Measurements from ENCODE around the gene RTP4. TPM values are rescaled to one million over a fixed set of nuclear protein-coding genes. Genes with fewer than 3 reads are reported as not detected.

The RTP4 gene
- not detected for total RNA-seq

- no peak for FAIRE-seq
- peak; percentile 14 to 41 for DNase-seq (ENCODE audit: low spot score in 2 of 2)
Observed at GRCh38 chr3:187368251-187369088, at the start of gene RTP4. RTP4 (plus strand) TSS chr3:187368385; CDS start chr3:187368442, 57 bp downstream.

- FAIRE-seq (no peak), DNase-seq (ENCODE audit: low spot score in 2 of 2) (peak; percentile 17 to 46)
Observed at GRCh38 chr3:187318819-187319616, 49.2 kb upstream of the RTP4 start.

- DNase-seq (ENCODE audit: low spot score in 2 of 2) (peak; percentile 14 to 41), FAIRE-seq (no peak)
Observed at GRCh38 chr3:187319699-187320302, 48.4 kb upstream of the RTP4 start.

- FAIRE-seq (no peak), DNase-seq (ENCODE audit: low spot score in 2 of 2) (no peak)
Observed at GRCh38 chr3:187321766-187322165, 46.4 kb upstream of the RTP4 start.

GRCh38 chr3:187322291-187322690 lies 45.9 kb upstream of the RTP4 start:
- FAIRE-seq: no peak
- no peak for DNase-seq (ENCODE audit: low spot score in 2 of 2)

GRCh38 chr3:187323091-187323490 lies 45.1 kb upstream of the RTP4 start:
- no peak for FAIRE-seq

GRCh38 chr3:187325632-187326031 lies 42.6 kb upstream of the RTP4 start:
- DNase-seq (ENCODE audit: low spot score in 2 of 2) (no peak), FAIRE-seq (no peak)

More at GRCh38 chr3:187323091-187323490, 45.1 kb upstream of the RTP4 start:
- no peak for DNase-seq (ENCODE audit: low spot score in 2 of 2)

- FAIRE-seq: no peak
- DNase-seq (ENCODE audit: low spot score in 2 of 2): no peak
Observed at GRCh38 chr3:187327845-187328244, 40.3 kb upstream of the RTP4 start.

- FAIRE-seq (no peak), DNase-seq (ENCODE audit: low spot score in 2 of 2) (no peak)
Observed at GRCh38 chr3:187328691-187329090, 39.5 kb upstream of the RTP4 start.

GRCh38 chr3:187334904-187335303 lies 33.3 kb upstream of the RTP4 start:
- FAIRE-seq (no peak), DNase-seq (ENCODE audit: low spot score in 2 of 2) (no peak)

- DNase-seq (ENCODE audit: low spot score in 2 of 2) (no peak), FAIRE-seq (no peak)
Observed at GRCh38 chr3:187336322-187336721, 31.9 kb upstream of the RTP4 start.

GRCh38 chr3:187340578-187340977 lies 27.6 kb upstream of the RTP4 start:
- FAIRE-seq (no peak), DNase-seq (ENCODE audit: low spot score in 2 of 2) (no peak)

- FAIRE-seq: no peak
- no peak for DNase-seq (ENCODE audit: low spot score in 2 of 2)
Observed at GRCh38 chr3:187342255-187342654, 25.9 kb upstream of the RTP4 start.

- no peak for DNase-seq (ENCODE audit: low spot score in 2 of 2)
- FAIRE-seq: no peak
Observed at GRCh38 chr3:187343670-187344069, 24.5 kb upstream of the RTP4 start.

- DNase-seq (ENCODE audit: low spot score in 2 of 2): no peak
- no peak for FAIRE-seq
Observed at GRCh38 chr3:187352581-187353575, 15.3 kb upstream of the RTP4 start.

GRCh38 chr3:187358068-187358467 lies 10.1 kb upstream of the RTP4 start:
- DNase-seq (ENCODE audit: low spot score in 2 of 2): no peak
- FAIRE-seq: no peak

- no peak for DNase-seq (ENCODE audit: low spot score in 2 of 2)
- no peak for FAIRE-seq
Observed at GRCh38 chr3:187359798-187360486, 8.2 kb upstream of the RTP4 start.

- FAIRE-seq (no peak), DNase-seq (ENCODE audit: low spot score in 2 of 2) (no peak)
Observed at GRCh38 chr3:187360596-187360995, 7.6 kb upstream of the RTP4 start.

- FAIRE-seq (no peak), DNase-seq (ENCODE audit: low spot score in 2 of 2) (no peak)
Observed at GRCh38 chr3:187361835-187362234, 6.3 kb upstream of the RTP4 start.

Data from frontal cortex (tissue), 4 donors.